ENCODE data around the gene IQGAP2.
"Not testable (repeated sequence)": the region's sequence is repeated elsewhere in the genome, so short reads cannot be mapped to it uniquely, and the experiment has no call there.

IQGAP2 gene

DNA sequence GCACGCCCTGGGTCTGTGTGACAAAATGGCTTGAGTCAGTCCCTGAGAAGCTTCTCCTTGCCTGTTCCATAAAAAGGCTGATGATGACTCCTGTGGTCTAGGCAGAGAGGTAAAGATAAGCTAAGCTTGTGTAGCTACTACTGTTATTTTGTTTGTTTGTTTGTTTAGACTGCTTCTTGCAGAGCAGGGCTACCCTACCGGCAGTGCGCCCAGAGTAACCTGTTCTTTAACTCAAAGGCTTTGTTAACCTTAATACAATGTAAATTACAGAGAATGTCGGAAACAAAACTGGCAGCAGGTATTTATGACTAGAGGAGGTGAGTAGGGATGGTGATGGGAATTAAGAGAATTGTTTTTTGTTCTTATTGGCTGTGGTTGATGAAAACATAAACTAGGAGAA is 132.5 kb downstream of the IQGAP2 start:
- DNase-seq (ENCODE audit: low spot score), result no peak

DNA sequence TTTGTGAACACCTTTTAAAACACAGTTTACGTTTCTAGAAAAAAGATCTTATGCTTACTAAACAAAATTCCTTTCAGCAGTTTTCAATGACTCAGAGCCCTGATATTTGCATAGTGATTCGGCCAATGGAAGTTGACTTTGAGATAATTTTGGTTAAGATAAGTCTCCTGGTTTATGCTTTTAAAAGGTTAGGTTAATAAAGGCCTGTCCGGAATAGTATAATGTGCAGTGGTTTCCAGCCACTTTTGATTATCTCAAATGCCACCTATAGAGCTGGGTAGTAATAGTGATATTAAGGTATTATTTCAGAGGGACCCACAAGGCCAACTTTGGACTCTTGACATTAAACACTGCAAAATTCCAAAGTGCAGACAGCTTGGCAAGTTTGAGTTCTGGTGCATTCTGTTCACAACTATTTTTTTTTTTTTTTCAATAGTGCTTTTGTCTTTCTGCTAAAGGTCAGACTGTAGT is 134.0 kb downstream of the IQGAP2 start:
- no peak for DNase-seq (ENCODE audit: low spot score)

- no peak for DNase-seq (ENCODE audit: low spot score)
Observed at GRCh38 chr5:76542241-76542640, 139.2 kb downstream of the IQGAP2 start.

DNA sequence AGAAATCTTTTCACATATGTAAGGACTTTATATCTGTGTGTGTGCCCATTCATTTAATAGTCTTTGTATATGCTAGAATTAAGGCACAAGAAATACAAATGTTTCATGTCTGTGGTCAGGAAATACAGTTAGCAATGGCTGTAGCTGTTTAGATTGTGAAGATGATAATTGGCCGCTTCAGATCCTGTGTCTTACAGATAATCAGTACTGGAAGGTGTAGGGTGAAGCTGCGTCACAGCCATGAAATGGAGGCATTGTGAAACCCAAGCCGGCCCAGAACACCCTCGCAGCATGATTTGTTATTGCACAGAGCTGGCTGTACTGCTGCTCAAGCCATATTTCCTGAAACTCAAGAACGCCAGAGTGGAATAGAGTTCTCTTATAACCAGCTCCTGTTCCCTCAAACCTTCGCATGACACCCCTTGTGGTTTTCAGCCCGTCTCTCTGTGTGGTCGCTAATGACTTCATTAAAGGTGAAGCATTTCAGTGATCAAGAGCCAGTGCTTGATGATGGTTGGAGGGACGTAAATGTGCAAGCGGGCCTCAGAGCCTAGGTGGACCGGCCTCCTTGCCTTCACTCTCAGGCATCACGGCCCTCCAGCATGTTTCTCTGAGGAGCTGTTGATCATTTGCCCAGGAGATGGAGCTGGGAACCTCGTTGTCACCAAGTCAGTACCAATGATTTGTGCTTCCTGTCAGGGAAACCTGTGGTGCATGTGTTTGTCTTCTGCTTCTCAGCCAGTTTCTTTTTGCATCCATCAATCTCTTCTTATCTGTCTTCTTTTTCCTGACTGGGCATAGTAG is 140.0 kb downstream of the IQGAP2 start:
- DNase-seq (ENCODE audit: low spot score), result peak; percentile 18

- peak; percentile 46 for DNase-seq (ENCODE audit: low spot score)
Observed at GRCh38 chr5:76544268-76544926, 141.3 kb downstream of the IQGAP2 start.

DNA sequence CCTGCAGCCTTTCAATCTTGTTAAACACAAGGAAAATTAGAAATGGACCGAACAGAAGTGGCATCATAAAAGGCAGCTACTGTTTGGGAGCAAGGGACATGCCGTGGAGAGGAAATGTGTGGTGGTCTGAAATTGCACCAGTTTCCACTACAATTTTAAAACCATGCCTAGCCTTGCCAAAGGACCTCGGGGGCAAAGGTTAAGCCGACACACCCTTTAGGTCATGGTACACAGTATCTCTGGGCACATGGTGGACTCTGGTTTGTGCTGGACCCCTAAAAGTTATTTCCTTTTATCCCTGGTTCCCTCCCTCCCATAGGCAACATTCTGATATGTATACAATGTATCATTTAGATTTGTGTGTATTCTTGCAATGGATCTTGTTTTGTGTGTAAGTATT is 142.1 kb downstream of the IQGAP2 start:
- no peak for DNase-seq (ENCODE audit: low spot score)

GRCh38 chr5:76546497-76547102 is 143.5 kb downstream of the IQGAP2 start:
- DNase-seq (ENCODE audit: low spot score), result no peak

DNA sequence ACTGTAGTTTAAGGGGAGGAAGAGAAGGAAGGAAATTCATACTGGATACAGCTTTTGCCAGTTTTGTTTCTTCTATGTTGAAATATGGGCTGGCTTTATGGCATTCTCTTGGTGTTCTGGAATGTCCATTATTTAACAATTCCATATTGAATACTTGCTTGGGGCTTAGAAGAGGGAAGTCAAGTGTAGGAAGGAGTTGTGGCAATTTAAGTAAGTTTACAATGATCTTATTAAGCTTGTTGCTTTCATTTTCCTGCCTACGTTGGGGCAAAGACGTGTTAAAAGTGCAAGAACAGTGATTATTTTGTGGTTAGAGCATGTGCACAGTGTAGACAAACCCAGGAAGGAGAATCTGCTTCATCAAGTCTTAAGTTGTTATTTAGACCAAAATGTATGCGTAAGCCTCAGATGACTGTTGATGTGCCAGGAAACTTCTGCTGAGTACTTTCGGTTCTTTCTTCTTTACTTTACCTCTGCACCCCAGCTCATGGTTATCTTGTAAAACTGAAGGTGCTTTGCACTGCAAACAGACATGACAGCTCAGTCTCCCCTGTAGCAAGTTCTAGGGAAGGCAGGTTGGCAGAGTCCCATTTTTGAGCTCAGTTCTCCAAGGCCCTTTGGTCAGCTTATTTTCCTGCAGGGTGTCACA is 144.3 kb downstream of the IQGAP2 start:
- DNase-seq (ENCODE audit: low spot score), result no peak

GRCh38 chr5:76547891-76548524 is 144.9 kb downstream of the IQGAP2 start:
- DNase-seq (ENCODE audit: low spot score), result no peak

- DNase-seq (ENCODE audit: low spot score), result no peak
Observed at GRCh38 chr5:76548525-76549229, 145.6 kb downstream of the IQGAP2 start.

DNA sequence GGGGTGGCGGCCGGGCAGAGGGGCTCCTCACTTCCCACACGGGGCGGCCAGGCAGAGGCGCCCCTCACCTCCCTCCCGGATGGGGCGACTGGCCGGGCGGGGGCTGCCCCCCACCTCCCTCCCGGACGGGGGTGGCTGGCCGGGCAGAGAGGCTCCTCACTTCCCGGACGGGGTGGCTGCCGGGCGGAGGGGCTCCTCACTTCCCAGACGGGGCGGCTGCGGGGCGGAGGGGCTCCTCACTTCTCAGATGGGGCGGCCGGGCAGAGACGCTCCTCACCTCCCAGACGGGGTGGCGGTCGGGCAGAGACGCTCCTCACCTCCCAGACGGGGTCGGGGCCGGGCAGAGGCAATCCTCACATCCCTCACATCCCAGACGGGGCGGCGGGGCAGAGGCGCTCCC is 147.8 kb downstream of the IQGAP2 start:
- DNase-seq (ENCODE audit: low spot score), result not testable (repeated sequence)

GRCh38 chr5:76552546-76552945 is 149.5 kb downstream of the IQGAP2 start:
- no peak for DNase-seq (ENCODE audit: low spot score)

- no peak for DNase-seq (ENCODE audit: low spot score)
Observed at GRCh38 chr5:76553251-76553650, 150.2 kb downstream of the IQGAP2 start.

GRCh38 chr5:76555114-76555513 is 152.0 kb downstream of the IQGAP2 start:
- no peak for DNase-seq (ENCODE audit: low spot score)

- no peak for DNase-seq (ENCODE audit: low spot score)
Observed at GRCh38 chr5:76555717-76556116, 152.6 kb downstream of the IQGAP2 start.

- DNase-seq (ENCODE audit: low spot score), result no peak
Observed at GRCh38 chr5:76556511-76557221, 153.6 kb downstream of the IQGAP2 start.

DNA sequence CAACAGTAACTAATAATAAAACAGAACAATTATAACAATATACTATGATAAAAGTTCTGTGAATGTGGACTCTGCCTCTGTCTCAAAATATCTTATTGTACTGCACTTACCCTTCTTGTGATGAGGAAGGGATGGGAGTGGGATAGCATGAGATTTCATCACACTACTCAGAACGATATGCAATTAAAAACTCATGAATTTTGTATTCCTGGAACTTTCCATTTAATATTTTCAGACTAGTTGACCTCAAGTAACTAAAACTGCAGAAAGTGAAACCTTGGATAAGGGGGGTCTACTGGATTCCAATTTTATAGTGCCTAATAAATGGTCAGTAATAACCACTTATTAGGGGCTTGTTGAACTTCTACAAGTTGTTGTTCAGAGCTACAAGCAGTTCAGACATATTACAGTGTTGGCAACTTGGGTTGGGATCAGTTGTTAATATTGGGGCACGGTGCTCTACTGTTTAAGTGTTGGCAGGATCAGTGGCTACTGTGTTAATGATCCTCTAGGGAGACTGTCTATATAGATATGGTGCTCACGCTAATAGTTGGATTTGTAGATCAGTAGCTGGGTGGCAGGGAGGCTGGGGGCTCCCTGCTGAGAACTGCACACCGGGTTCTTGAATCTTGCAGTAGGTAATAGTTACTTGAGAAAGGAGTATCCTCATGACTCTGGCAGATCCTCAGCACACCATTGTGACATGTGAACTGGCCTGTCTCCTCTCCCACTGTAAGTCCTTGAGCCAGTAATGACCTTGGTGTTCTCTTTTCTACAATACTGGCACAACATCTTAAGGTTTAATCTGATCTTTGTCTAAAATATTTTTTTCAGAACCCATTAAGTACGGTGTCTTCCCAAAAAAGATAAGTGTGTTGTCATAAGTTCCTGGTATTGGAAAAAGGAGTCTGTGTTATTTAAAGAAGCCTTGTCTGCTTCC is 158.1 kb downstream of the IQGAP2 start:
- DNase-seq (ENCODE audit: low spot score), result no peak

DNA sequence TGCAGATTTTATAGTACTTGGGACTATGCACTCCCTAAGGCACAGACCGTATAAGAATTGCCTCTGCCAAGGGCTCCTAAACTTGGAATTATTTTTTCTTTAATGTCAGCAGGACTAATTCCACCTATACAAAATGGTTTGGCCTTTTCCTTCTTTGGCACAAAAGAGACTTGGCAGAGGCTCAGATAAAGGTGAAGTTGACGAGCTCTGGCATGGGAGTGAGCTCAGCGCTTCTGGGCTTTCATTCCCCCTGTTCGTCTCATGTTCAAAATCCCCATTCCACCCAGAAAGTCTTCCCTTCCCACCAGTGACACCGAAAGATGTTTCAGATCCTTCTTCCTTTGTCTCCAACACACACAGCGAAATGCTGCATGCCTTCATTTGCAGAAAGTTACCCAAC is 158.9 kb downstream of the IQGAP2 start:
- DNase-seq (ENCODE audit: low spot score), result no peak

- DNase-seq (ENCODE audit: low spot score), result no peak
Observed at GRCh38 chr5:76565009-76565408, 161.9 kb downstream of the IQGAP2 start.

- no peak for DNase-seq (ENCODE audit: low spot score)
Observed at GRCh38 chr5:76570153-76570552, 167.1 kb downstream of the IQGAP2 start.

All from hematopoietic multipotent progenitor cell treated with erythropoietin and hydrocortisone succinate and interleukin-3 and kit ligand, for 17 days (in vitro differentiated cells).